Left colon (tissue), 2 donors: ENCODE data around the gene APAF1. TPM values are rescaled to one million over a fixed set of nuclear protein-coding genes. Genes with fewer than 3 reads are reported as not detected.

Experiments
- ATAC-seq: fragments of 200-7000 bp; cut with Tn5 transposase; one replicate; pipeline ENCODE4 v1.9.1; 2020; ENCODE audit warnings: mild to moderate bottlenecking, moderate library complexity
- DNase-seq, 2 donors: peaks; one replicate each; pipeline ENCODE4 v3.0.0-alpha.2; 2020
- intact Hi-C, 2 donors: fragments of 100-400 bp; cut with DNase I in 1 of 2; cut with micrococcal nuclease in 1 of 2; formaldehyde crosslinking; loops; one replicate each; pipeline versions ENCODE4 v1.11.2 to v1.14.0; 2022; cut with DNase I, micrococcal nuclease
- total RNA-seq, 2 donors: library from RNA; stranded (reverse); fragmentation: NEBNext Ultra II Directional; extraction: Animal tissue kit (Norgen Biotek cat#: 25700); gene quantifications; one replicate each; pipeline ENCODE4 v1.2.1, GENCODE V29; 2021
- donor health status: DM: no; HTN: no; CAD: no.
- donor health status: DM: yes; HTN: yes; CAD: no.

Gene APAF1
- total RNA-seq, 2 donors from 2014 or later = 34.8 to 38.9 TPM

DNA sequence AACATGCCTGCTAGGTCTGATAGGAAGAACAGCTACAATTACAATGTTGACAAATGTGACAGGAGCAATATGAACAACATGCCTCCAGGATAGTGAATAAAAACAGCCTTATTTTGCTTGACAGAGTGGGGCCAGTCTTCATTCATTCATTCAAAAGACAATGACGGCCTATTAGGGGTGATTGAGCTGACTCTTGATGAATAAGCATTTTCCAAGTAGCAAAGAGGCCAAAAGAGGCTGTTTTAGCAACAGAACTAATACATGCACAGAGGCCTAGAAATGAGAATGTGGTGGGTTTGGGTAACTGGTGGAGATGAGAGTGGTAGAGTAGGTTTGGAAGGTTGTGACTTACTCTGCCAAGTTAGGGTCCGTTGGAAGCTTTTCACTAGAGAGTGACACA is 138.3 kb downstream of the APAF1 start:
- ATAC-seq (no peak), DNase-seq (no peak)
- intact Hi-C loops = no loop called here

Other genes with a start within 250 kb of the APAF1 start
- 10 to 100 TPM; 63.3 to 70.7 TPM for gene TMPO, start 129.7 kb upstream of the APAF1 start, total RNA-seq
- 100 to 1,000 TPM; 712 to 806 TPM for gene SLC25A3, start 51.6 kb upstream of the APAF1 start, total RNA-seq
- gene IKBIP, start 502 bp upstream of the APAF1 start, total RNA-seq = 1 to 10 TPM; 2.2 to 4.9 TPM